Measurements from ENCODE around the gene OR2T10. TPM values are rescaled to one million over a fixed set of nuclear protein-coding genes. Genes with fewer than 3 reads are reported as not detected.
"Not testable (repeated sequence)": the region's sequence is repeated elsewhere in the genome, so short reads cannot be mapped to it uniquely, and the experiment has no call there.

OR2T10 gene
- not detected for polyA plus RNA-seq
- long read RNA-seq, donor 1: 0 reads
- long read RNA-seq, donor 2: 0 reads
- long read RNA-seq, donor 3: 0 reads
- long read RNA-seq, donor 4: 0 reads
- long read RNA-seq, donor 5: 0 reads
- long read RNA-seq, donor 6: 0 reads
- long read RNA-seq, donor 7: 0 reads
- long read RNA-seq, donor 8: 0 reads
- long read RNA-seq, donor 9: 0 reads
- long read RNA-seq, donor 10: 0 reads
- long read RNA-seq, donor 11: 0 reads

- H3K27me3 ChIP-seq (ENCODE audit: control insufficient read depth, insufficient read depth, low read length): no peaks in the 10 kb centered on the region
- no peak for DNase-seq
- H3K4me3 ChIP-seq (ENCODE audit: low read length): no peak within 1 kb of the TSS
- H3K4me1 ChIP-seq (ENCODE audit: control insufficient read depth, insufficient read depth, low read length): no peaks in the 10 kb centered on the region
- H3K27ac ChIP-seq (ENCODE audit: low read length): no peak within 1 kb of the TSS
- no peaks in the 10 kb centered on the region for H3K9me3 ChIP-seq (ENCODE audit: control insufficient read depth, low read depth, low read length)
- no CpG with 5 or more reads among the region's 6 CpGs for WGBS (ENCODE audit: insufficient coverage, low lambda C conversion rate)
- no peaks in the 10 kb centered on the region for H3K36me3 ChIP-seq (ENCODE audit: control insufficient read depth, insufficient read depth, low read length)
Measured at GRCh38 chr1:248597589-248597988, at the start of gene OR2T10. Gene OR2T10 (minus strand): TSS chr1:248597700. CDS start chr1:248593768, 3,932 bp downstream.

GRCh38 chr1:248645178-248645577 lies 47.7 kb upstream of the OR2T10 start, which contains the start of gene OR2T35:
Gene OR2T35 (minus strand): TSS chr1:248645278. CDS start chr1:248639258, 6,020 bp downstream.
- H3K9me3 ChIP-seq (ENCODE audit: control insufficient read depth, low read depth, low read length); H3K27ac ChIP-seq (ENCODE audit: low read length); H3K36me3 ChIP-seq (ENCODE audit: control insufficient read depth, insufficient read depth, low read length); H3K4me1 ChIP-seq (ENCODE audit: control insufficient read depth, insufficient read depth, low read length); DNase-seq; H3K4me3 ChIP-seq (ENCODE audit: low read length); H3K27me3 ChIP-seq (ENCODE audit: control insufficient read depth, insufficient read depth, low read length): not testable (repeated sequence)
- no CpG with 5 or more reads among the region's 3 CpGs for WGBS (ENCODE audit: insufficient coverage, low lambda C conversion rate)

- H3K36me3 ChIP-seq (ENCODE audit: control insufficient read depth, insufficient read depth, low read length); H3K27me3 ChIP-seq (ENCODE audit: control insufficient read depth, insufficient read depth, low read length); H3K4me1 ChIP-seq (ENCODE audit: control insufficient read depth, insufficient read depth, low read length); H3K4me3 ChIP-seq (ENCODE audit: low read length); H3K9me3 ChIP-seq (ENCODE audit: control insufficient read depth, low read depth, low read length); H3K27ac ChIP-seq (ENCODE audit: low read length); DNase-seq: not testable (repeated sequence)
- WGBS (ENCODE audit: insufficient coverage, low lambda C conversion rate): no CpG with 5 or more reads among the region's 4 CpGs
Measured at GRCh38 chr1:248642971-248643651, 45.6 kb upstream of the OR2T10 start.

- WGBS (ENCODE audit: insufficient coverage, low lambda C conversion rate): no CpG with 5 or more reads among the region's 5 CpGs
- H3K4me3 ChIP-seq (ENCODE audit: low read length); H3K27me3 ChIP-seq (ENCODE audit: control insufficient read depth, insufficient read depth, low read length): not testable (repeated sequence)
Measured at GRCh38 chr1:248641583-248641982, 44.1 kb upstream of the OR2T10 start.

GRCh38 chr1:248640906-248641305 lies 43.4 kb upstream of the OR2T10 start:
- no CpG with 5 or more reads among the region's 3 CpGs for WGBS (ENCODE audit: insufficient coverage, low lambda C conversion rate)
- H3K36me3 ChIP-seq (ENCODE audit: control insufficient read depth, insufficient read depth, low read length); H3K4me3 ChIP-seq (ENCODE audit: low read length); DNase-seq; H3K9me3 ChIP-seq (ENCODE audit: control insufficient read depth, low read depth, low read length); H3K4me1 ChIP-seq (ENCODE audit: control insufficient read depth, insufficient read depth, low read length); H3K27ac ChIP-seq (ENCODE audit: low read length); H3K27me3 ChIP-seq (ENCODE audit: control insufficient read depth, insufficient read depth, low read length): not testable (repeated sequence)

More at GRCh38 chr1:248641583-248641982, 44.1 kb upstream of the OR2T10 start:
- not testable (repeated sequence) for DNase-seq; H3K36me3 ChIP-seq (ENCODE audit: control insufficient read depth, insufficient read depth, low read length); H3K4me1 ChIP-seq (ENCODE audit: control insufficient read depth, insufficient read depth, low read length); H3K9me3 ChIP-seq (ENCODE audit: control insufficient read depth, low read depth, low read length); H3K27ac ChIP-seq (ENCODE audit: low read length)

GRCh38 chr1:248639652-248640051 lies 42.2 kb upstream of the OR2T10 start:
- H3K9me3 ChIP-seq (ENCODE audit: control insufficient read depth, low read depth, low read length); DNase-seq: not testable (repeated sequence)
- no CpG with 5 or more reads among the region's 5 CpGs for WGBS (ENCODE audit: insufficient coverage, low lambda C conversion rate)

GRCh38 chr1:248636612-248637011 lies 39.1 kb upstream of the OR2T10 start:
- not testable (repeated sequence) for H3K36me3 ChIP-seq (ENCODE audit: control insufficient read depth, insufficient read depth, low read length); H3K9me3 ChIP-seq (ENCODE audit: control insufficient read depth, low read depth, low read length); H3K27ac ChIP-seq (ENCODE audit: low read length); H3K27me3 ChIP-seq (ENCODE audit: control insufficient read depth, insufficient read depth, low read length); DNase-seq; H3K4me3 ChIP-seq (ENCODE audit: low read length); H3K4me1 ChIP-seq (ENCODE audit: control insufficient read depth, insufficient read depth, low read length)
- no CpG with 5 or more reads among the region's 5 CpGs for WGBS (ENCODE audit: insufficient coverage, low lambda C conversion rate)

More at GRCh38 chr1:248639652-248640051, 42.2 kb upstream of the OR2T10 start:
- not testable (repeated sequence) for H3K36me3 ChIP-seq (ENCODE audit: control insufficient read depth, insufficient read depth, low read length); H3K27me3 ChIP-seq (ENCODE audit: control insufficient read depth, insufficient read depth, low read length); H3K4me1 ChIP-seq (ENCODE audit: control insufficient read depth, insufficient read depth, low read length); H3K4me3 ChIP-seq (ENCODE audit: low read length); H3K27ac ChIP-seq (ENCODE audit: low read length)

- no CpG with 5 or more reads among the region's 2 CpGs for WGBS (ENCODE audit: insufficient coverage, low lambda C conversion rate)
- not testable (repeated sequence) for H3K36me3 ChIP-seq (ENCODE audit: control insufficient read depth, insufficient read depth, low read length); H3K27ac ChIP-seq (ENCODE audit: low read length); H3K4me3 ChIP-seq (ENCODE audit: low read length); H3K9me3 ChIP-seq (ENCODE audit: control insufficient read depth, low read depth, low read length); DNase-seq; H3K4me1 ChIP-seq (ENCODE audit: control insufficient read depth, insufficient read depth, low read length); H3K27me3 ChIP-seq (ENCODE audit: control insufficient read depth, insufficient read depth, low read length)
Measured at GRCh38 chr1:248634991-248635390, 37.5 kb upstream of the OR2T10 start, which contains the start of gene OR2T11. Gene OR2T11 (minus strand): TSS chr1:248635091. CDS start chr1:248627128, 7,963 bp downstream.

- no peaks in the 10 kb centered on the region for H3K36me3 ChIP-seq (ENCODE audit: control insufficient read depth, insufficient read depth, low read length)
- WGBS (ENCODE audit: insufficient coverage, low lambda C conversion rate): no CpG with 5 or more reads among the region's 7 CpGs
- DNase-seq: peak; percentile 77 to 90
- no peaks in the 10 kb centered on the region for H3K4me1 ChIP-seq (ENCODE audit: control insufficient read depth, insufficient read depth, low read length)
- H3K9me3 ChIP-seq (ENCODE audit: control insufficient read depth, low read depth, low read length): no peaks in the 10 kb centered on the region
- H3K27me3 ChIP-seq (ENCODE audit: control insufficient read depth, insufficient read depth, low read length): no peaks in the 10 kb centered on the region
- no peak overlapping the region for H3K4me3 ChIP-seq (ENCODE audit: low read length)
- H3K27ac ChIP-seq (ENCODE audit: low read length): no peak overlapping the region
Measured at GRCh38 chr1:248631354-248632008, 34.0 kb upstream of the OR2T10 start.

GRCh38 chr1:248630551-248630950 lies 33.1 kb upstream of the OR2T10 start:
- Histone ChIP-seq H3K36me3 (ENCODE audit: control insufficient read depth, insufficient read depth, low read length) (no peaks in the 10 kb centered on the region), H3K27me3 (ENCODE audit: control insufficient read depth, insufficient read depth, low read length) (no peaks in the 10 kb centered on the region), H3K9me3 (ENCODE audit: control insufficient read depth, low read depth, low read length) (no peaks in the 10 kb centered on the region), H3K4me1 (ENCODE audit: control insufficient read depth, insufficient read depth, low read length) (no peaks in the 10 kb centered on the region), H3K4me3 (ENCODE audit: low read length) (no peak overlapping the region), H3K27ac (ENCODE audit: low read length) (no peak overlapping the region)
- no CpG with 5 or more reads among the region's 2 CpGs for WGBS (ENCODE audit: insufficient coverage, low lambda C conversion rate)
- no peak for DNase-seq

Data from large intestine (tissue), 12 donors.